Cardiac fibroblast (primary cell): ENCODE data around the gene GIPC2.
"Not testable (repeated sequence)": the region's sequence is repeated elsewhere in the genome, so short reads cannot be mapped to it uniquely, and the experiment has no call there.

ENCODE experiments used
- DNase-seq, 2 donors: peaks; one replicate each; pipeline versions ENCODE4 v3.0.0 to v3.0.0-alpha.2; 2010; ENCODE audit warnings: low read depth in 2 of 2
- H3K4me3 ChIP-seq, 2 donors: replicated peaks in 1 of 2; 1 replicate in 1 of 2; 2 replicates in 1 of 2; pipeline ENCODE4 v1.5.1; 2011; ENCODE audit warnings: low read depth in 2 of 2, low read length in 2 of 2, mild to moderate bottlenecking in 2 of 2, moderate library complexity in 1 of 2
- TF ChIP-seq, protein P1 (sequence below): IDR thresholded peaks from one replicate; pipeline ENCODE4 v1.5.1; 2011; ENCODE audit warnings: low read depth, mild to moderate bottlenecking, low read length, inconsistent platforms

GIPC2 gene

DNA sequence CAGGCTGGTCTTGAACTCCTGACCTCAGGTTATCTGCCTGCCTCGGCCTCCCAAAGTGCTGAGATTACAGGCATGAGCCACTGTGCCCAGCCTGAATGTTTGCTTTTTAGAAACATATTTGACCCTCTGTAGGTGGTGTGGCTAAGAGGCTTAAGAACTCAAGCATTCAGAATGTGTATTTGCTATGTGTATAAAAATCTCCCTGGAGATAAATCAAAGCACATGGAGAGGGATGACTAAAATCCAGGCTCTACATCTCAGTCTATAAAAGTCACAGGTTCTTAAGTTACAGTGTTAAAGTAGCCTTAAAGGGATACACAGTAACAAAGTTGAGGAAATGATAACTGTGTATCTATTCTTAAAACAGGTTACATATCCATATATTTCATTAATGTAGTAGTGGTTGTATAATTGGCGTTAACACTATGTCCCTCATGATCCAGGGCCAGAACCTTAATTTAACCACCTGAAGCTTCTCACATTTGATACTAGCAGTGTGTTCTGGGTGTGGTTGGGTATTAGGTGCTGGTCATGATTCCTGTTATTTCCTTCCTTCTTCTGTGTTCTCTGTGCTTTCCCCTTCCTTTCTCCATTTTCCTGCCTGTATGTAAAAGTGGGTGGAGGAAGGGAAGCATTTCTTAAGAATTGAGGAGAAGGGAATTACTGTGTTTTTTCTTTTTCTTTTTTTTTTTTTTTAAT, 16.2 kb downstream of the GIPC2 start:
- TF ChIP-seq, protein P1, sequence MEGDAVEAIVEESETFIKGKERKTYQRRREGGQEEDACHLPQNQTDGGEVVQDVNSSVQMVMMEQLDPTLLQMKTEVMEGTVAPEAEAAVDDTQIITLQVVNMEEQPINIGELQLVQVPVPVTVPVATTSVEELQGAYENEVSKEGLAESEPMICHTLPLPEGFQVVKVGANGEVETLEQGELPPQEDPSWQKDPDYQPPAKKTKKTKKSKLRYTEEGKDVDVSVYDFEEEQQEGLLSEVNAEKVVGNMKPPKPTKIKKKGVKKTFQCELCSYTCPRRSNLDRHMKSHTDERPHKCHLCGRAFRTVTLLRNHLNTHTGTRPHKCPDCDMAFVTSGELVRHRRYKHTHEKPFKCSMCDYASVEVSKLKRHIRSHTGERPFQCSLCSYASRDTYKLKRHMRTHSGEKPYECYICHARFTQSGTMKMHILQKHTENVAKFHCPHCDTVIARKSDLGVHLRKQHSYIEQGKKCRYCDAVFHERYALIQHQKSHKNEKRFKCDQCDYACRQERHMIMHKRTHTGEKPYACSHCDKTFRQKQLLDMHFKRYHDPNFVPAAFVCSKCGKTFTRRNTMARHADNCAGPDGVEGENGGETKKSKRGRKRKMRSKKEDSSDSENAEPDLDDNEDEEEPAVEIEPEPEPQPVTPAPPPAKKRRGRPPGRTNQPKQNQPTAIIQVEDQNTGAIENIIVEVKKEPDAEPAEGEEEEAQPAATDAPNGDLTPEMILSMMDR, result no peak
- DNase-seq, result peak; percentile 46 to 79
- no peak overlapping the region for H3K4me3 ChIP-seq

- not testable (repeated sequence) for DNase-seq, H3K4me3 ChIP-seq
Measured at GRCh38 chr1:78064886-78065285, 19.1 kb downstream of the GIPC2 start.

DNA sequence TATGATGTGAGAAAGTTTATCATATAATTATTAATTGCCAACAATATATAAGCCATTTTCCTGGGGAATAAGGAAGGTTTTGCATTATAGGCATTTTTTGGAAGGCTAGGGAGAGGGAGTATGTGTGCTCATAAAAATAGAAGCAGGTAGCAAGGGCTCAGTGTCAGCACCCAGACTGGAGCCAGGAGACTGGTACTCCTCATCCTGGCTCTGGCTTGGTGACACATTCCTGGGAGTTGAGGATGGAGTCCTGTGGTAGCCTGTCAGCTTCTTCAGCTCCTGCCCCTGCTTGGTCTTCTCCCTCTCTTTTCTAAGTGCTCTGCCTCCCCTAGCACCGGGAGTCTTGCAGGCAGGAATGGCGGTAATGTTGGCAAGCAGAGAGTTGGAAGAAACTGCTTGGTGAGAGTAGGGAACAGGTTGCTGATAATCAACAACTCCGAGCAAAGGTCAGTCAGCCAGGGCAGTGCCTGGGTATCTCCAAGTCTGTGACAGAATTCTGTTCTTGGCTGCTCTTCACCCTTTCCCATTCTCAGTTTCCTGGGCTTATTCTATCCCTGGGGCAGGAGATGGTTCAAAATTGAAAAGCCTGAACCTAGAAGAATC, 23.0 kb downstream of the GIPC2 start:
- DNase-seq, result no peak
- TF ChIP-seq, protein P1, result no peak
- H3K4me3 ChIP-seq, result no peak overlapping the region

DNA sequence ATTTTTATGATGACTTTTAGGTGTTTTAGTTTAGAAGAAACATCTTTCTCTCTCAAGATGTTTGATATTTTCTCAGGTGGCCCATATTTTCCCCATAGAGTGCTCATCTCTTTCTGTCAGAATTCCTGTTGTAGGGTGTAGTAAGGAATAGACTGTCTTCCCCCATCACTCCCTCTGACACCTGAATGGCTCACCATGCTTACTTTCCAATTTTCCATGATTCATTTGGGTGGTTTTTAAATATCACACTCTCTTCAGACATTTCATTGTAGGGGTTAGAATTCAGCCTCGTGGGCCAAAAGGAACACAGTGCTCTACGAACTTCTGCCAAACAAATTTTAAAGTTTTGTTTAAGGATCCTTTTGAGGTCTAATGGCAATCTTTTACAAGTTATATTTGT, 24.0 kb downstream of the GIPC2 start:
- TF ChIP-seq, protein P1, result no peak
- peak in 1 of 2 donors; percentile 26 for DNase-seq

DNA sequence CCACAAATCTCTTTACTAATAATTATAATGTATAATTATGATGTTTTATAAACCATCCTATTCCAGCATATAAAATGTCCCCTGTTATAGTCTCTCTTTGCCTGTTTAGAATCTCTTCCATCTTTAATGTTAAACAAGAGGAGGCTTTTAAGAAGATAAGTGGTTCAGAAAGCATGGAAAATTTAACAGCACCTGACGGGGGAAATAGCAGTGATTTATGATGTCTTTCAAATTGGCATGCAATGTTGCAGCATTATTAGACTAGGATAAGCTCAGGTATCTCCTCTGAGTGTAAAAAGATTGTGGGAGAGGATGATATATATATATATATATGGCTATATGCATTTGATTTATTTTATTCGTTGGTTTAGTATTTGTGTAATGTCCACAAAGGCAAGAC, 24.4 kb downstream of the GIPC2 start:
- DNase-seq, result no peak
- TF ChIP-seq, protein P1, result no peak
- no peak overlapping the region for H3K4me3 ChIP-seq

More for the DNA sequence above, 24.0 kb downstream of the GIPC2 start:
- no peak overlapping the region for H3K4me3 ChIP-seq

GRCh38 chr1:78070758-78071157, 25.0 kb downstream of the GIPC2 start:
- TF ChIP-seq, protein P1, result no peak
- no peak overlapping the region for H3K4me3 ChIP-seq
- peak; percentile 50 to 90 for DNase-seq

GRCh38 chr1:78071696-78072095, 25.9 kb downstream of the GIPC2 start:
- no peak for DNase-seq
- TF ChIP-seq, protein P1, result no peak
- no peak overlapping the region for H3K4me3 ChIP-seq
